Inflammatory macrophage treated with lipopolysaccharide for 1 hour (primary cell): ENCODE data around the gene ZBED6.
"Not testable (repeated sequence)": the region's sequence is repeated elsewhere in the genome, so short reads cannot be mapped to it uniquely, and the experiment has no call there.

ENCODE experiments used
- DNase-seq, 2 donors: peaks; one replicate each; pipeline ENCODE4 v3.0.0-alpha.2; 2020 to 2022

ZBED6 gene

GRCh38 chr1:203795441-203796235 is at the start of gene ZBED6, which contains the start of gene ZC3H11A:
ZBED6 (plus strand) TSS chr1:203795623; CDS start chr1:203797523, 1,900 bp downstream.
ZC3H11A (plus strand) TSS chr1:203795623; CDS start chr1:203817071, 21,448 bp downstream.
- peak; percentile 99 to 100 for DNase-seq

- DNase-seq: no peak
Observed at GRCh38 chr1:203746281-203746680, 49.1 kb upstream of the ZBED6 start.

GRCh38 chr1:203751051-203751450 is 44.4 kb upstream of the ZBED6 start:
- no peak for DNase-seq

GRCh38 chr1:203751618-203752361 is 43.6 kb upstream of the ZBED6 start:
- not testable (repeated sequence) for DNase-seq

- peak; percentile 48 to 52 for DNase-seq
Observed at GRCh38 chr1:203754455-203754864, 41.0 kb upstream of the ZBED6 start.

- no peak for DNase-seq
Observed at GRCh38 chr1:203756036-203756435, 39.4 kb upstream of the ZBED6 start.

GRCh38 chr1:203758749-203759148 is 36.7 kb upstream of the ZBED6 start:
- not testable (repeated sequence) for DNase-seq

GRCh38 chr1:203760506-203760905 is 34.9 kb upstream of the ZBED6 start:
- DNase-seq: no peak

GRCh38 chr1:203761958-203762357 is 33.5 kb upstream of the ZBED6 start:
- not testable (repeated sequence) for DNase-seq

- no peak for DNase-seq
Observed at GRCh38 chr1:203763505-203763904, 31.9 kb upstream of the ZBED6 start.

GRCh38 chr1:203764105-203765028 is 31.1 kb upstream of the ZBED6 start:
- no peak for DNase-seq

- DNase-seq: no peak
Observed at GRCh38 chr1:203765029-203765837, 30.2 kb upstream of the ZBED6 start, which contains the start of gene LAX1. LAX1 (plus strand) TSS chr1:203765183; CDS start chr1:203765566, 383 bp downstream.

GRCh38 chr1:203768256-203768655 is 27.2 kb upstream of the ZBED6 start:
- no peak for DNase-seq

- DNase-seq: peak; percentile 86 to 88
Observed at GRCh38 chr1:203769505-203770343, 25.7 kb upstream of the ZBED6 start.

- DNase-seq: no peak
Observed at GRCh38 chr1:203771901-203772301, 23.5 kb upstream of the ZBED6 start.

GRCh38 chr1:203772836-203773235 is 22.6 kb upstream of the ZBED6 start:
- DNase-seq: no peak

GRCh38 chr1:203776636-203777035 is 18.8 kb upstream of the ZBED6 start:
- no peak for DNase-seq

GRCh38 chr1:203777596-203777995 is 17.8 kb upstream of the ZBED6 start:
- no peak for DNase-seq

GRCh38 chr1:203778146-203778545 is 17.3 kb upstream of the ZBED6 start:
- no peak for DNase-seq

- no peak for DNase-seq
Observed at GRCh38 chr1:203778789-203779188, 16.6 kb upstream of the ZBED6 start.

GRCh38 chr1:203781962-203782361 is 13.5 kb upstream of the ZBED6 start:
- DNase-seq: no peak
